NOMO-1 treated with dmso at 0.1 percent for 144 hours (cell line): ENCODE results near the gene CNIH2.
"Not testable (repeated sequence)": the region's sequence is repeated elsewhere in the genome, so short reads cannot be mapped to it uniquely, and the experiment has no call there.

Source experiments
- DNase-seq: peaks from one replicate; lab custom pipeline; 2025; ENCODE audit not compliant: unreplicated experiment; lab: John Stamatoyannopoulos, UW

Gene CNIH2

DNA sequence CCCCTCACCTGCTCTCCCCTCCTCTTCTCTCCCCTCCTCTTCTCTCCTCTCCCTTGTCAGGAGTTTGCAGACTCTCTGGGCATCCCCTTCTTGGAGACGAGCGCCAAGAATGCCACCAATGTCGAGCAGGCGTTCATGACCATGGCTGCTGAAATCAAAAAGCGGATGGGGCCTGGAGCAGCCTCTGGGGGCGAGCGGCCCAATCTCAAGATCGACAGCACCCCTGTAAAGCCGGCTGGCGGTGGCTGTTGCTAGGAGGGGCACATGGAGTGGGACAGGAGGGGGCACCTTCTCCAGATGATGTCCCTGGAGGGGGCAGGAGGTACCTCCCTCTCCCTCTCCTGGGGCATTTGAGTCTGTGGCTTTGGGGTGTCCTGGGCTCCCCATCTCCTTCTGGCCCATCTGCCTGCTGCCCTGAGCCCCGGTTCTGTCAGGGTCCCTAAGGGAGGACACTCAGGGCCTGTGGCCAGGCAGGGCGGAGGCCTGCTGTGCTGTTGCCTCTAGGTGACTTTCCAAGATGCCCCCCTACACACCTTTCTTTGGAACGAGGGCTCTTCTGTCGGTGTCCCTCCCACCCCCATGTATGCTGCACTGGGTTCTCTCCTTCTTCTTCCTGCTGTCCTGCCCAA, 1.9 kb upstream of the CNIH2 start:
- DNase-seq: no peak

DNA sequence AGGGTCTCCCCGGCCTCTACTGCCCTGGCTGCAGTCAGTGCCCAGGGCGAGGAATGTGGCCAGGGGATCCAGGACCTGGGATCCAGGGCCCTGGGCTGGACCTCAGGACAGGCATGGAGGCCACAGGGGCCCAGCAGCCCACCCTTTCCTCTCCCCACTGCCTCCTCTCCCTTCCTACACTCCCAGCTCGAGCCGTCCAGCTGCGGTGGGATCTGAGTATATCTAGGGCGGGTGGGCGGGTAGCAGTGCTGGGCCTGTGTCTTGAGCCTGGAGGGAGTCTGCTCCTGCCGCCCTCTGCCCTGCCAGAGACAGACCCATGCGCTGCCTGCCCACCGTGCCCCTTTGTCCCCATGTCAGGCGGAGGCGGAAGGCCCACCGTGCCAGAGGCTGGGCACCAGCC, 1.4 kb upstream of the CNIH2 start:
- DNase-seq: not testable (repeated sequence)

DNA sequence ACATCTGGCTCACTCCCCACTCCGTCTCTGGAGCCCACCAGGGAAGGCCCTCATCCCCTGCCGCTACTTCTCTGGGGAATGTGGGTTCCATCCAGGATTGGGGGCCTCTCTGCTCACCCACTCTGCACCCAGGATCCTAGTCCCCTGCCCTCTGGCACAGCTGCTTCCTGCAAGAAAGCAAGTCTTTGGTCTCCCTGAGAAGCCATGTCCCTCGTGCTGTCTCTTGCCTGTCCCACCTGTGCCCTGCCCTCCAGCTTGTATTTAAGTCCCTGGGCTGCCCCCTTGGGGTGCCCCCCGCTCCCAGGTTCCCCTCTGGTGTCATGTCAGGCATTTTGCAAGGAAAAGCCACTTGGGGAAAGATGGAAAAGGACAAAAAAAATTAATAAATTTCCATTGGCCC, 911 bp upstream of the CNIH2 start:
- DNase-seq: not testable (repeated sequence)

- no peak for DNase-seq
Measured at GRCh38 chr11:66278363-66279091, 552 bp downstream of the CNIH2 start.

- DNase-seq: no peak
Measured at GRCh38 chr11:66279092-66279734, 1.2 kb downstream of the CNIH2 start.

- no peak for DNase-seq
Measured at GRCh38 chr11:66280428-66280827, 2.5 kb downstream of the CNIH2 start.

DNA sequence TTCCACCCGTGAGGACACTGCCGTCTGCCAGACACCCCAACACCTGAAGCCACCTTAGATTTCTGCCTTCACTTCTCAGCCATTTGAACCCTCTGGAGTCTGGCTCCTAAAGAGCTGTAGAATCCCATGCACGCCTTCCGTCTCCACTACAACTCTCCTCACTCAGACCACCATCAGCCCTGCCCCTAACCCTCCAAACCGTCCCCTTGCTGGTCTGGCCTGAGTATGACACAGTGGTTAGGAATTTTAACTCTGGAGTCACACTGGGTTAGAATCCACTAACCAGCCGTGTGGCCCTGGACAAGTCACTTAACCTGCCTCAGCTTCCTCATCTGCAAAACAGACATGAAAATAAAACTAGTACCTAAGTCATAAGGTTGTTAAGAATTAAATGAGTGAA, 3.0 kb downstream of the CNIH2 start:
- no peak for DNase-seq

- no peak for DNase-seq
Measured at GRCh38 chr11:66281776-66282467, 3.9 kb downstream of the CNIH2 start.

GRCh38 chr11:66282468-66283455, 4.8 kb downstream of the CNIH2 start:
- peak; percentile 95 for DNase-seq

- no peak for DNase-seq
Measured at GRCh38 chr11:66283461-66284105, 5.6 kb downstream of the CNIH2 start.

DNA sequence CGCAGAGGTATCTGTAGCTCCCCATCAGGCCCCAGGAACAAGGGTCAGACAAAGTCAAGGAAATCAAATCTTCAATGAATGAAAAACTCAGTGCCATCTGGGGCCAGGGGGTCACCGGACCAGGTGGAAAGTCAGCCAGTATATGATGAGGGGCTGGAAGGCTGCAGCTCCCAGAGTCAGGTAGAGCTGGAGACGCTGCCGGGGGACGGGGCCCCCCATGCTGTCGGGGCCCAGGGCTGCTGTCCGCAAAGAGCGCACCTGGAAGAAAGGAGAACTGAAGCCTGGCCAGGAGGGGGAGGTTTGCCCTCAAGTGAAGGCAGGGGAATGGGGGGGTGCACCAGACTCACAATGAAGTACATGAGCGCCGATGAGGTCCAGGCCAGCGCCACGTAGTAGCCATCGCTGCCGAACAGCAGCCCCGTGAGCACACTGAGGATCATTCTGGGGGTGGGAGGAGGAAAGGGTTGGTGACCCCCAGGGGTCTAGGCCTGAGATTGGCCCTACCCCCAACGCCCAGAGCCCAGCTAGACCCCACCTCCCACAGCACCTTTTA, 6.6 kb downstream of the CNIH2 start:
- no peak for DNase-seq

- DNase-seq: no peak
Measured at GRCh38 chr11:66285250-66285947, 7.4 kb downstream of the CNIH2 start.

GRCh38 chr11:66286699-66287098, 8.7 kb downstream of the CNIH2 start:
- DNase-seq: no peak

- no peak for DNase-seq
Measured at GRCh38 chr11:66287211-66287888, 9.4 kb downstream of the CNIH2 start.

- DNase-seq: no peak
Measured at GRCh38 chr11:66287889-66288670, 10.1 kb downstream of the CNIH2 start.

GRCh38 chr11:66288671-66289547, 10.9 kb downstream of the CNIH2 start, which contains the start of gene YIF1A:
YIF1A (minus strand) TSS chr11:66289143; CDS start chr11:66288985, 158 bp downstream.
- DNase-seq: peak; percentile 99
